ENCODE data around the gene MTUS2. TPM values are rescaled to one million over a fixed set of nuclear protein-coding genes. Genes with fewer than 3 reads are reported as not detected.

The MTUS2 gene
- total and polyA plus RNA-seq, 2 of the 8 experiments (the other 6 are each of a cell fraction or from before 2014, with no cell fraction given) = 0.18 to 0.80 TPM

DNA sequence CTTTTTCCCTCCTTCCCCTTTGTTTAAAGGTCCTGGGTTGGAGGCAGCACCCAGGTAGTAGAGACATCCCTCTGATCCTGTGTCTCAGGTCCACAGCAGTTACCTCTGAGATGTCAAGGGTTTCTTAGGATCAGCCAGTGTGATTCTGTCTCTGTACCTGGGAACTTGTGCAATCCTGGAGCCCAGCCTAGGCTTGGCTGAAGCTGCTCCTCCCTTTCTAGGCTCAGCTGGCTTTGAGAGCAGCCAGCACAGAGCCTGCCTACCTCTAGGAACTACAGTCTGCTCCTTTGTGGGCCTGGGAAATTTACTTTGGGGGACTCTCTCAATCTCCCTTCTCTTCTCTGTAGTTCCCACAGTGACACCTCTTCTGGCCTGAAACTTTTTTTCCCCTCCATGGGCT lies 171.6 kb downstream of the MTUS2 start (continued):
- TF ChIP-seq CHD7 (IDR thresholded peaks at IDR 0.05; ENCODE audit: insufficient replicate concordance, low read length) = no peak
- no peak for TF ChIP-seq RFX5 (IDR thresholded peaks at IDR 0.05; ENCODE audit: borderline replicate concordance, low read depth, low read length)
- TF ChIP-seq SRF (IDR thresholded peaks at IDR 0.05; ENCODE audit: low read depth, low read length) = no peak
- no peak for TF ChIP-seq MAFK (IDR thresholded peaks at IDR 0.05; ENCODE audit: low read depth, low read length)
- TF ChIP-seq HDAC2 (IDR thresholded peaks at IDR 0.05; ENCODE audit: borderline replicate concordance in 1 of 2, low read depth in 2 of 2, low read length in 2 of 2) = no peak
- TF ChIP-seq ASH2L (IDR thresholded peaks at IDR 0.05; ENCODE audit: low read length) = no peak
- TF ChIP-seq SP2 (IDR thresholded peaks at IDR 0.05; ENCODE audit: low read length) = no peak
- TF ChIP-seq CTBP2 (IDR thresholded peaks at IDR 0.05; ENCODE audit: borderline replicate concordance, insufficient read depth, insufficient read length, low read length) = no peak
- TF ChIP-seq JUND (IDR thresholded peaks at IDR 0.05; ENCODE audit: low read length) = no peak
- no peak for TF ChIP-seq SUZ12 (IDR thresholded peaks at IDR 0.05; ENCODE audit: low read length)
- TF ChIP-seq TEAD4 (IDR thresholded peaks at IDR 0.05; ENCODE audit: low read depth, low read length) = no peak
- TF ChIP-seq SIRT6 (IDR thresholded peaks at IDR 0.05; ENCODE audit: low read length) = no peak
